ENCODE measurements around the gene SLC28A1.

Gene SLC28A1

DNA sequence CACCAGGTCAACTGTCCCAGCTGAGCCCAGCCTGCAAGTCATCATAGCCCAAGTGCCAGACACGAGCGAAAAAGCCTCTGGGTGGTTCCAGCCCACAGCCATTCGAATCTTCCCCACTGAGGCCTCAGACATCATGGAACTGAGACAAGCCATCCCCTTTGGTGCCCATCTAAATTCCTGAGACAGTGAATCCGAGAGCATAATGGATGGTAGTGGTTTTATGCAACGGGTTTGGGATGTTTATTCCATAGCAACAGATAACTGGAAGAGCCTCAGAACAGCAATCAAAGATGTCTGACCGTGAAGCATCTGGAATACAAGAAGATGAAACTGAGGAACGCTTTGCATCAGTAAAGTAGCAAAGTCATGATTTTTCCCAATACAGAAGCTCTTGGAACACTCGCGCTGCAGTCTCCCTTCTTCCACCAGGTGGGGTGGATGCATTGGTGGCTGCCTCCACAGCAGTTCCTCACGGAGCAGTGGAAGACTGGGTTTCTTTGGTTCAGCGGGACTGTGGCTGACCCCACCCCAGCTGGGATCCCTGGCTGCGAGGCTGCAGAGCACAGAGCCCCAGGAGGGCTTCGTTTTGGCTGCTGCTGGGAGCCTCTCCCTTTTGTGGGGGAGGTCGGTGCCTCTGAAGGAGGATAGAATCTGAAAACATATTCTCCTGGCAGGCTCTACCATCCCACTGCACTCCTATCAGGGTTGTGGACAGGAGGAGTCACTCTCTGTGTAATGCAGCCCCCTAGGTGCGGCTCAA, 70.8 kb downstream of the SLC28A1 start:
- no peaks in the 10 kb centered on the region for H3K79me2 ChIP-seq (ENCODE audit: insufficient read depth, low read length)
- no peaks in the 10 kb centered on the region for H4K20me1 ChIP-seq (ENCODE audit: low read depth, low read length)
- no peaks in the 10 kb centered on the region for H3K27me3 ChIP-seq (ENCODE audit: low read length)
- H3K27ac ChIP-seq (ENCODE audit: low read depth, low read length) = no peak overlapping the region
- H3K9ac ChIP-seq (ENCODE audit: low read length) = no peak overlapping the region
- no peaks in the 10 kb centered on the region for H3K9me2 ChIP-seq (replicated peaks; ENCODE audit: insufficient read depth, low read length)
- no peaks in the 10 kb centered on the region for H3F3A ChIP-seq (ENCODE audit: insufficient read depth)
- no peak overlapping the region for H3K4me2 ChIP-seq (ENCODE audit: low read depth, low read length, poor library complexity, severe bottlenecking)
- H3K36me3 ChIP-seq (ENCODE audit: low read length) = no peaks in the 10 kb centered on the region
- no peak overlapping the region for H3K4me3 ChIP-seq (ENCODE audit: insufficient read depth, low read length, poor library complexity, severe bottlenecking)
- no peak for TF ChIP-seq EZH2phosphoT487 (conservative IDR thresholded peaks at IDR 0.05; ENCODE audit: low read length)
- TF ChIP-seq, protein P1, sequence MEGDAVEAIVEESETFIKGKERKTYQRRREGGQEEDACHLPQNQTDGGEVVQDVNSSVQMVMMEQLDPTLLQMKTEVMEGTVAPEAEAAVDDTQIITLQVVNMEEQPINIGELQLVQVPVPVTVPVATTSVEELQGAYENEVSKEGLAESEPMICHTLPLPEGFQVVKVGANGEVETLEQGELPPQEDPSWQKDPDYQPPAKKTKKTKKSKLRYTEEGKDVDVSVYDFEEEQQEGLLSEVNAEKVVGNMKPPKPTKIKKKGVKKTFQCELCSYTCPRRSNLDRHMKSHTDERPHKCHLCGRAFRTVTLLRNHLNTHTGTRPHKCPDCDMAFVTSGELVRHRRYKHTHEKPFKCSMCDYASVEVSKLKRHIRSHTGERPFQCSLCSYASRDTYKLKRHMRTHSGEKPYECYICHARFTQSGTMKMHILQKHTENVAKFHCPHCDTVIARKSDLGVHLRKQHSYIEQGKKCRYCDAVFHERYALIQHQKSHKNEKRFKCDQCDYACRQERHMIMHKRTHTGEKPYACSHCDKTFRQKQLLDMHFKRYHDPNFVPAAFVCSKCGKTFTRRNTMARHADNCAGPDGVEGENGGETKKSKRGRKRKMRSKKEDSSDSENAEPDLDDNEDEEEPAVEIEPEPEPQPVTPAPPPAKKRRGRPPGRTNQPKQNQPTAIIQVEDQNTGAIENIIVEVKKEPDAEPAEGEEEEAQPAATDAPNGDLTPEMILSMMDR (IDR thresholded peaks at IDR 0.05; ENCODE audit: insufficient read depth, low read length, poor library complexity, severe bottlenecking) = no peak
- no peaks in the 10 kb centered on the region for H3K9me3 ChIP-seq (ENCODE audit: insufficient read depth, low read length)
- no peak overlapping the region for H2AFZ ChIP-seq (ENCODE audit: low read depth, low read length, severe bottlenecking)

DNA sequence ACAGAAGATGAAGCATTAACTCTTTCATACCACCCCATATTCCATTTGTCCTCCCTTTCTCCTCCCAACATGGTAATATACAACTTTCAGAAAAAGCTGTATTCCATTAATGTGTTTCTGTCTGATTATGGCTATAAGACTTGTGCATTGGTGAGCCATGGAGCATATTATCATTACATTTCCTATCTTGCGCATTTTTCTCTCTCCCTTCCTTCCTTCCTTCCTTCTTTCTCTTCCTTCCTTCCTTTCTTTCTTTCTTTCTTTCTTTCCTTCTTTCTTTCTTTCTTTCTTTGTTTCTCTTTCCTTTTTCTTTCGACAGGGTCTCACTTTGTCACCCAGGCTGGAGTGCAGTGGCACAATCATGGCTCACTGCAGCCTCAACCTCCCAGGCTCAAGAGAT, 71.7 kb downstream of the SLC28A1 start:
- no peaks in the 10 kb centered on the region for H3K9me3 ChIP-seq (ENCODE audit: insufficient read depth, low read length)
- no peaks in the 10 kb centered on the region for H3K9me2 ChIP-seq (replicated peaks; ENCODE audit: insufficient read depth, low read length)
- H3F3A ChIP-seq (ENCODE audit: insufficient read depth) = no peaks in the 10 kb centered on the region
- H3K36me3 ChIP-seq (ENCODE audit: low read length) = no peaks in the 10 kb centered on the region
- no peak overlapping the region for H3K27ac ChIP-seq (ENCODE audit: low read depth, low read length)
- H3K4me3 ChIP-seq (ENCODE audit: insufficient read depth, low read length, poor library complexity, severe bottlenecking) = no peak overlapping the region
- H4K20me1 ChIP-seq (ENCODE audit: low read depth, low read length) = no peaks in the 10 kb centered on the region
- H3K4me2 ChIP-seq (ENCODE audit: low read depth, low read length, poor library complexity, severe bottlenecking) = no peak overlapping the region
- TF ChIP-seq, protein P1 (IDR thresholded peaks at IDR 0.05; ENCODE audit: insufficient read depth, low read length, poor library complexity, severe bottlenecking) = no peak
- TF ChIP-seq EZH2phosphoT487 (conservative IDR thresholded peaks at IDR 0.05; ENCODE audit: low read length) = no peak
- H3K79me2 ChIP-seq (ENCODE audit: insufficient read depth, low read length) = no peaks in the 10 kb centered on the region
- no peak overlapping the region for H3K9ac ChIP-seq (ENCODE audit: low read length)
- H3K27me3 ChIP-seq (ENCODE audit: low read length) = no peaks in the 10 kb centered on the region
- no peak overlapping the region for H2AFZ ChIP-seq (ENCODE audit: low read depth, low read length, severe bottlenecking)

DNA sequence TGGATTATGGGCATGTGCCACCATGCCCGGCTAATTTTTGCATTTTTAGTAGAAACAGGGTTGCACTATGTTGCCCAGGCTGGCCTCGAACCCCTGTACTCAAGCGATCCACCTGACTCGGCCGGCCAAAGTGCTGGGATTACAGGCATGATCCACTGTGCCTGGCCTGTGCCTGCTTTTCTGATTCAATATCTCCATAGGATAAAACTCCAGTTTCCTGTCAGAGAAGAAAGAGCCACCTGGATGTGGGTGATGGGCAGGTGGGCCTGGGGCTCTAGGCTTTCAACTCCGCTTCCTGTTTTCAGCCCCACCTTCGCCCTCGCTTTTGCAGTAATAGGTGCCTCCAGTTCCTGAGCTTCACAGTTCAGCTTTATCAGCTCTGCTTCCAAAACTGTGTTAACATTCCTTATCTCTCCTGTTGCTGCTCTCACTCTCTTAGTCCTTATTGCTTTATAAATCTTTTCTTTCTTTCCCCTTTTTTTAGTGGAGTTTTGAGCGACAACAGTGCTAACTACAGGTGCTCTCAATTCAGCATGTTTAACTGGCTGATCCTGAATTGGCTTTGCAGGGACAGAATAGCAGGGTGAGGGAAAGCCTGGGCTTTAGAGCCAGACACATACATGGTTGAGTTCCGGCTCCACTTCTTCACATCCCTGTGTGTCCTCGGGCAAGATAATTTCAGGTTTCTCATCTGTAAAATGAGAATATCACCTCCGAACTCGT, 76.1 kb downstream of the SLC28A1 start:
- no peak overlapping the region for H2AFZ ChIP-seq (ENCODE audit: low read depth, low read length, severe bottlenecking)
- H3K36me3 ChIP-seq (ENCODE audit: low read length) = no peaks in the 10 kb centered on the region
- H3K4me3 ChIP-seq (ENCODE audit: insufficient read depth, low read length, poor library complexity, severe bottlenecking) = no peak overlapping the region
- H4K20me1 ChIP-seq (ENCODE audit: low read depth, low read length) = no peaks in the 10 kb centered on the region
- no peaks in the 10 kb centered on the region for H3F3A ChIP-seq (ENCODE audit: insufficient read depth)
- no peak overlapping the region for H3K4me2 ChIP-seq (ENCODE audit: low read depth, low read length, poor library complexity, severe bottlenecking)
- no peaks in the 10 kb centered on the region for H3K27me3 ChIP-seq (ENCODE audit: low read length)
- no peaks in the 10 kb centered on the region for H3K79me2 ChIP-seq (ENCODE audit: insufficient read depth, low read length)
- no peaks in the 10 kb centered on the region for H3K9me3 ChIP-seq (ENCODE audit: insufficient read depth, low read length)
- TF ChIP-seq, protein P1 (IDR thresholded peaks at IDR 0.05; ENCODE audit: insufficient read depth, low read length, poor library complexity, severe bottlenecking) = no peak
- no peak for TF ChIP-seq EZH2phosphoT487 (conservative IDR thresholded peaks at IDR 0.05; ENCODE audit: low read length)
- H3K27ac ChIP-seq (ENCODE audit: low read depth, low read length) = no peak overlapping the region
- no peak overlapping the region for H3K9ac ChIP-seq (ENCODE audit: low read length)
- H3K9me2 ChIP-seq (replicated peaks; ENCODE audit: insufficient read depth, low read length) = no peaks in the 10 kb centered on the region

Measured in SU-DHL-6 (cell line).